Effector memory CD4-positive, alpha-beta T cell (primary cell): ENCODE data around the gene GBX2.

Source experiments
- DNase-seq, 3 donors: peaks; one replicate each; pipeline ENCODE4 v3.0.0-alpha.2; 2020
- H3K27ac ChIP-seq: 2 replicates; pipeline ENCODE4 v1.7.0; 2013; ENCODE audit warnings: mild to moderate bottlenecking, low read length, moderate library complexity; ENCODE audit not compliant: insufficient read depth, poor library complexity, severe bottlenecking
- H3K27me3 ChIP-seq: replicated peaks from 2 replicates; pipeline ENCODE4 v1.7.0; 2013; ENCODE audit warnings: mild to moderate bottlenecking, low read length; ENCODE audit not compliant: insufficient read depth, control insufficient read depth, poor library complexity, severe bottlenecking
- H3K36me3 ChIP-seq: 2 replicates; pipeline ENCODE4 v1.7.0; 2013; ENCODE audit warnings: mild to moderate bottlenecking, low read length, moderate library complexity; ENCODE audit not compliant: control insufficient read depth, insufficient read depth
- H3K4me1 ChIP-seq: 2 replicates; pipeline ENCODE4 v1.7.0; 2013; ENCODE audit warnings: low read length, mild to moderate bottlenecking; ENCODE audit not compliant: control insufficient read depth, insufficient read depth, poor library complexity, severe bottlenecking
- H3K4me3 ChIP-seq: 2 replicates; pipeline ENCODE4 v1.7.0; 2013; ENCODE audit warnings: low read length, low read depth, mild to moderate bottlenecking; ENCODE audit not compliant: insufficient read depth, poor library complexity, severe bottlenecking
- H3K9me3 ChIP-seq: 2 replicates; pipeline ENCODE4 v1.7.0; 2013; ENCODE audit warnings: mild to moderate bottlenecking, low read length, moderate library complexity; ENCODE audit not compliant: control insufficient read depth

The GBX2 gene

DNA sequence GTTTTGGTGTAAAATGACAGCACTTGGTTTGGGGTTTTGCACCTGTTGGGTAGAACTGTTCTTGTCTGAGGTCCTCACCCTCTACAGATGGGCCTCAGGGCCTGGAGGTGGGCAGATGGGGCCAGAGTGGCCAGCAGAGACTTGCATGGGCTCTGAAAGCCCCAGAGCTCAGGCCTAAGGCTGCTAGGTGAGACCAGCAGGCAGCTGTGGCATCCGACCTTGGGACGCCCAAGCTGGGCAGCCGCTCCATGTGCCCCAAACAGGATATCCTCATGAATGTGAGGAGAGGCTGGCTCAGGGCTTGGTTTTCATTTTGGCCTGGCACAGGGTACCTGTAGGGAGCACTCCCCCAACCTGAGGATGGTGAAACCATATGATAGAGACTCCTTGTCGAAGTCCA, 38.3 kb downstream of the GBX2 start:
- H3K27me3 ChIP-seq = no peaks in the 10 kb centered on the region
- no peaks in the 10 kb centered on the region for H3K36me3 ChIP-seq
- no peak overlapping the region for H3K27ac ChIP-seq
- no peaks in the 10 kb centered on the region for H3K4me1 ChIP-seq
- no peak for DNase-seq
- no peaks in the 10 kb centered on the region for H3K9me3 ChIP-seq
- H3K4me3 ChIP-seq = no peak overlapping the region

DNA sequence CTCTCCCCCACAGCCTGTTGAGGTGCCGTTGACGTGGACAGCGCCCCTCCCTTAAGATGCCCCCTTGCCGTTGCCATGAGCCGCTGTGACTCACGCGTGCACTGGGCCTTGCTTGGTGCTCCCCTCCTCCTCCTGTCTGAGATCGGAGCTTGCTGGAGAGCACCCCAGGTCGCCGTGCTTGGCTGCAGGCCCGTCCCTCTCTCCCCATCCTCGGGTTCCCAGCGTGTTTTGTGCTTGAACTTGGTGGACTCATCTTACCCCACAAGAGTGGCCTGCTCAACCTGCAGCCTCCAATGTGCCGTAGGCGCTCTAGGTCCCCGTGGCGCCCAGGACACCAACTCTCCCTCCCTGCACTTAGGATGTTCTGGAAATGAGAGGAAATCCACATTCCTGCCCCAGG, 39.9 kb downstream of the GBX2 start:
- Histone ChIP-seq H3K4me3 (no peak overlapping the region), H3K36me3 (no peaks in the 10 kb centered on the region), H3K4me1 (no peaks in the 10 kb centered on the region), H3K27ac (no peak overlapping the region), H3K27me3 (no peaks in the 10 kb centered on the region), H3K9me3 (no peaks in the 10 kb centered on the region)
- no peak for DNase-seq

DNA sequence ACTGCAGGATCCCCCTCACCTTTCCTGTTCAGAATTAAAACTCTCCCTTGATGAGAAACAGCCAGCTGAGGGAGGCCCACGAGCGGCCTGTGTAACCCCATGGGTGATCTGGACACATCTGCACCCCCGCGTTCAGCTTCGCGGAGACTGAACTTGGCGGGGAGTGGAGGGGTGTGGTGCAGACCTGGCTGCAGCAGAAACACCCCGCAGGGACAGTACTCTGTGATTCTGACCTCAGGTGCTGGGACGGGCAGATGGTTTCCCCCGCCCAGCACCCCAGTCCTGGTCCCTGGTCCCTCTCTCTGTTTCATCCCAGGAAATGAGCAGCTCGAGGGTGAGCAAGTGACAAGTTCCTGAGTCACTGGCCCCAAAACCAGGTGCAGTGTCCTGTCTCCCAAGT, 41.2 kb downstream of the GBX2 start:
- no peaks in the 10 kb centered on the region for H3K4me1 ChIP-seq
- H3K36me3 ChIP-seq = no peaks in the 10 kb centered on the region
- no peak overlapping the region for H3K27ac ChIP-seq
- H3K9me3 ChIP-seq = no peaks in the 10 kb centered on the region
- DNase-seq = no peak
- no peaks in the 10 kb centered on the region for H3K27me3 ChIP-seq
- no peak overlapping the region for H3K4me3 ChIP-seq

DNA sequence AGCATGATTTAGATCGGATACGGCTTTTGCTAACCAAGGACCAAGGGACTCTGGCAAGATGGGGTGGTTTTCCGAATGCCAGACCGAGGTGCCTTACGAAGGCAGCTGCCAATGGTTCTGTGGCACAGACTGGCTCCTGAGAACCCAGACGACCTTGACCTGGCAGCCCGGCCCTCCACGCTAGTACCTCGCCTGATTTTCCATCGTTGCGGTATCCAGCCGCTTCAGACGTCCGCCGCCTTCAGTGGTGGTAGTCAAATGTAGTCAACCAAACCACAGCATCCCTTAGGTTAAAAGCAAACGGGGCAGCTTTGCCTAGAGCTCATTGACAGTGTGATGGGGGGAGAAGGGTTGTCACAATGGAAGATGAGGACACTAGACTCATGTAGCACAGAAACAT, 42.6 kb downstream of the GBX2 start:
- no peaks in the 10 kb centered on the region for H3K36me3 ChIP-seq
- H3K4me1 ChIP-seq = no peaks in the 10 kb centered on the region
- no peak overlapping the region for H3K27ac ChIP-seq
- no peak for DNase-seq
- H3K4me3 ChIP-seq = no peak overlapping the region
- H3K9me3 ChIP-seq = no peaks in the 10 kb centered on the region
- H3K27me3 ChIP-seq = no peaks in the 10 kb centered on the region

DNA sequence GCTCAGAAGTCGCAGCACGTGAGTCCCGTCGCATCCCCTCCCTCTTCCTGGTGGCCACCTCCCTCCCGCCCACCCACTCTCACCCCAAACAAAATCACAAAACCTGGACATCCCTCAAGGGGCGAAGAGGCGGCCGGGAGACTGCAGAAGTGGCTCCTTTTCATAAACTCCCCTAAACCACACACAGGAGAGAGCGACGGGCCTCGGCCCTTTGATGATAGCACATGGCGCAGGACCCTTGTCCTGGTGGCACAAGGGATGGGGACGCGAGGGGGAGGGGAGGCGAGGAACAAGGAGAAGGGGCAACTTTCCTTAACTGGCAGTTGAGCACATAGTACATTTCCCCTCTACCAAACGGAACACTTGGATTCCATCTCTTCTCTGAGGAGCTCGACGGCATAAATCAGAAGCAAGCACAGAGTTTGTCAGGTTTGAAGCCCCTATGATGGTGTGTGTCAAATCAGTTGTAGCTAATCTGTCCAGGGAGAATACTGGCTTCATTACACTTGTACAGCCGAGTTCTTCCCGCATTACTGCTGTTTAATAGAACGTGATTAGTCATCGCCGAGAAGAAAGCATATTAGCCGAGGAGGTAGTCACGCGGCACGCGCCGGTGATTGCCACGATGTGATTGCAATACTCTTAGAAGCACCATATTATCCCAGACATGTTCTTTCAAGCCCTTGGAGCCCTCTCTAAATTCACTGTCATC, 43.8 kb downstream of the GBX2 start:
- no peak for DNase-seq
- H3K27ac ChIP-seq = no peak overlapping the region
- H3K27me3 ChIP-seq = no peaks in the 10 kb centered on the region
- H3K4me1 ChIP-seq = no peaks in the 10 kb centered on the region
- H3K4me3 ChIP-seq = no peak overlapping the region
- H3K9me3 ChIP-seq = no peaks in the 10 kb centered on the region
- no peaks in the 10 kb centered on the region for H3K36me3 ChIP-seq

DNA sequence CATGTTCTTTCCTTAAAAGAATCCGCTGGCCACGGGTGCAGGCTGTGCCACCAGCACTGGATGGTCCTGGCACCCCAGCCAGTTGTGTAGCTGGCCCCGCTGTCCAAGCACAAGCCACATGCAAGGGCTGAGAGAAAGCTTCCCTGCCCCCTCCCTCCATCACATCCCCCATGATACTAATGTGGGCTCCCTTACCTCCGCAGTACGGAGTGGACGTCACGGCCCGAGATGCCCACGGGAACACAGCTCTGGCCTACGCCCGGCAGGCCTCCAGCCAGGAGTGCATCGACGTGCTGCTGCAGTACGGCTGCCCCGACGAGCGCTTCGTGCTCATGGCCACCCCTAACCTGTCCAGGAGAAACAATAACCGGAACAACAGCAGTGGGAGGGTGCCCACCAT, 44.5 kb downstream of the GBX2 start:
- Histone ChIP-seq H3K27ac (no peak overlapping the region), H3K27me3 (no peaks in the 10 kb centered on the region), H3K4me1 (no peaks in the 10 kb centered on the region), H3K9me3 (no peaks in the 10 kb centered on the region), H3K36me3 (no peaks in the 10 kb centered on the region), H3K4me3 (no peak overlapping the region)
- no peak for DNase-seq

DNA sequence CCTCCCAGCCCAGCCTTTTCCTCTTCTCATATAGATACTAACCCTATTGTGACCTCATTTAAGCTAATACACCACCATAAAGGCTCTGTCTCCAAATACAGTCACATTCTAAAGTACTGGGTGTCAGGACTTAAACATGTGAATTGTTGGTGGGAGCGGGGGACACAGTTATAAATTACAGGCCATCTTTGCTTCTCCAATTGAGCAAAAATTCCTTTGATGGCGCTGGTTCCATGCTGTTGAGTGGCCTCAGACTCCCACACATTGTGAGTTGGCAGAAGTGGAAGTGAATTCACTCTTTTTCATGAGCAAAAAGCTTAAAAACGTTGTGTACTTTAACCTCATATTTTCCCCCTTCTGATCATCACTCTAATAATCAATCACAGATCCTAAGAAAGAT, 46.0 kb downstream of the GBX2 start:
- H3K4me1 ChIP-seq = no peaks in the 10 kb centered on the region
- H3K27ac ChIP-seq = no peak overlapping the region
- no peaks in the 10 kb centered on the region for H3K27me3 ChIP-seq
- no peak overlapping the region for H3K4me3 ChIP-seq
- no peaks in the 10 kb centered on the region for H3K9me3 ChIP-seq
- no peaks in the 10 kb centered on the region for H3K36me3 ChIP-seq
- no peak for DNase-seq

DNA sequence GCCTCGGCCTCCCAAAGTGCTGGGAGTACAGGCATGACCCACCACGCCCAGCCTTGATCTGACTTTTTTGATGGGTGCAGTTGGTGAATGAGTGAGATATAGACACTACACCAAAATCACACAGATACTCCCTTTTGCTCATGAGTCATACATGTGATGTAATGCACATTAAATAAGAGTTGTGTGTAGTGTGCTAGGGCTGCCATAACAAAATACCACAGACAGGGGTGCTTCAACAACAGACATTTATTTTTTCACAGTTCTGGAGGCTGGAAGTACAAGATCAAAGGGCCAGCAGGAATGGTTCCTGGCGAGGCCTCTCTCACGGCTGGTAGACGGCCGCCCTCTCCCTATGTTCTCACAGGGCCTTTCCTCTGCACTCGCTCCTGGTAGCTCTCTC, 46.6 kb downstream of the GBX2 start:
- Histone ChIP-seq H3K27ac (no peak overlapping the region), H3K36me3 (no peaks in the 10 kb centered on the region), H3K4me3 (no peak overlapping the region), H3K9me3 (no peaks in the 10 kb centered on the region), H3K4me1 (no peaks in the 10 kb centered on the region), H3K27me3 (no peaks in the 10 kb centered on the region)
- no peak for DNase-seq

DNA sequence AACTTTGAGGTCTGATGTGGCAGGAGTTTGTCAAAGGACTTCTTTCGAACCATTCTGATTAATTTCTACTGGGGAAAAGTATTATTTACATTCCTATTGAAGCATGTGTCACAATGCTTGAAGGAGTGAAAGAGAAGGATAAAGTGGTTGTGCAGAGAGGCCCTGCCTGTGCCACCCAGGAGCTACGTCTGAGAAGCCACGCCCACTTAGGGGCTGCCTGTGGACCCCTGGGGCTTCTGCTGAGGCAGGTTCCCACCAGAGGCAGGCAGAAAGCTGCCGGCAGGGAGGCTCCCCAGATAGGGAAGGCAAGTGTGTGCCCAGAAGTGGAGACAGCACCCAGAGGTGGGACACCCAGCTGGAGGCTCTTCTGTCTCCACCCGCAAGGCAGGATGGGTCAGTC, 47.4 kb downstream of the GBX2 start:
- no peaks in the 10 kb centered on the region for H3K4me1 ChIP-seq
- no peak for DNase-seq
- H3K4me3 ChIP-seq = no peak overlapping the region

DNA sequence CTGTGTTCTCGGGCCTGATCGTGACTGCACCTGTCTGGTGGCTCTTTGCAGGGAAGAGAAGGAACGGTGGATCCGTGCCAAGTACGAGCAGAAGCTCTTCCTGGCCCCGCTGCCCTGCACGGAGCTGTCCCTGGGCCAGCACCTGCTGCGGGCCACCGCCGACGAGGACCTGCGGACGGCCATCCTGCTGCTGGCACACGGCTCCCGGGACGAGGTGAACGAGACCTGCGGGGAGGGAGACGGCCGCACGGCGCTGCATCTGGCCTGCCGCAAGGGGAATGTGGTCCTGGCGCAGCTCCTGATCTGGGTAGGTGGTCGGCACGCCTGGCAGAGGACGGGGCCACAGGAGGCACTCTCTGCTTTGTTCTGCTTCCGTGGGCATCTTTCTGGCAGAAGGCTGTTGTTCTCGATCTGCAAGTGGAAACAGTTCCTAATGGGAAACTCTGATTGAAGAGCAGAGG, 48.0 kb downstream of the GBX2 start:
- Histone ChIP-seq H3K4me1 (no peaks in the 10 kb centered on the region), H3K4me3 (no peak overlapping the region), H3K9me3 (no peaks in the 10 kb centered on the region), H3K36me3 (no peaks in the 10 kb centered on the region), H3K27me3 (no peaks in the 10 kb centered on the region), H3K27ac (no peak overlapping the region)
- no peak for DNase-seq

More for the DNA sequence above, 47.4 kb downstream of the GBX2 start:
- Histone ChIP-seq H3K27ac (no peak overlapping the region), H3K36me3 (no peaks in the 10 kb centered on the region), H3K9me3 (no peaks in the 10 kb centered on the region), H3K27me3 (no peaks in the 10 kb centered on the region)
